ENCODE results near the gene SMYD3.

- TF ChIP-seq CTCF (IDR thresholded peaks at IDR 0.05; ENCODE audit: insufficient read depth, low read length, poor library complexity, severe bottlenecking) (no peak), EZH2phosphoT487 (conservative IDR thresholded peaks at IDR 0.05; ENCODE audit: low read length) (no peak)
Measured at GRCh38 chr1:246534114-246534513, 27.0 kb upstream of the SMYD3 start.
